HepG2 (cell line): ENCODE results near the gene LAMTOR2. TPM values are rescaled to one million over a fixed set of nuclear protein-coding genes. Genes with fewer than 3 reads are reported as not detected.

Experiments used
- ARNT ChIP-seq: fragments of 450-650 bp; IDR thresholded peaks from 2 replicates; pipeline ENCODE4 v1.6.1; 2017
- ATRX ChIP-seq: sonication (generic); formaldehyde crosslinking; IDR thresholded peaks from 2 replicates; pipeline ENCODE4 v1.4.0; 2020; ENCODE audit warnings: missing genetic modification reagents, borderline replicate concordance
- CEBPG ChIP-seq: IDR thresholded peaks from 2 replicates; pipeline ENCODE4 v1.6.1; 2016
- FOXK2 ChIP-seq: fragments of 450-650 bp; IDR thresholded peaks from 2 replicates; pipeline ENCODE4 v1.6.1; 2016
- KMT2B ChIP-seq: IDR thresholded peaks from 2 replicates; pipeline ENCODE4 v1.6.1; 2016; ENCODE audit warnings: missing genetic modification reagents, missing compliant biosample characterization
- NBN ChIP-seq: fragments of 450-650 bp; conservative IDR thresholded peaks from 2 replicates; pipeline ENCODE4 v1.6.1; 2017
- NR2F6 ChIP-seq, 2 experiments: IDR thresholded peaks; 2 replicates each; pipeline ENCODE4 v1.6.1; 2016; ENCODE audit warnings: antibody characterized with exemption in 1 of 2, mild to moderate bottlenecking in 1 of 2
- POLR2A ChIP-seq, 2 experiments: IDR thresholded peaks; 2 replicates each; pipeline ENCODE4 v1.6.1; 2011; ENCODE audit warnings: low read depth in 2 of 2, low read length in 2 of 2, mild to moderate bottlenecking in 1 of 2, moderate library complexity in 1 of 2; ENCODE audit not compliant: insufficient read depth in 1 of 2
- RBM22 ChIP-seq: fragments of 200-400 bp; formaldehyde crosslinking; optimal IDR thresholded peaks from 2 replicates; pipeline ENCODE3; 2017; ENCODE audit warnings: mild to moderate bottlenecking, low read length, moderate library complexity
- SOX5 ChIP-seq: IDR thresholded peaks from 2 replicates; pipeline ENCODE4 v1.6.1; 2016; ENCODE audit warnings: borderline replicate concordance
- THAP11 ChIP-seq: IDR thresholded peaks from 2 replicates; pipeline ENCODE4 v1.6.1; 2016; ENCODE audit warnings: missing biosample characterization, missing genetic modification reagents
- TOE1 ChIP-seq: sonication (generic); formaldehyde crosslinking; IDR thresholded peaks from 2 replicates; pipeline ENCODE4 v1.4.0; 2020; ENCODE audit warnings: mild to moderate bottlenecking, missing genetic modification reagents
- XRCC5 ChIP-seq: fragments of 200-400 bp; formaldehyde crosslinking; optimal IDR thresholded peaks from 2 replicates; pipeline ENCODE3; 2017; ENCODE audit warnings: mild to moderate bottlenecking, low read length
- ZBTB42 ChIP-seq: sonication (generic); formaldehyde crosslinking; IDR thresholded peaks from 2 replicates; pipeline ENCODE4 v1.5.0; 2020; ENCODE audit warnings: mild to moderate bottlenecking, missing genetic modification reagents
- ZFP36L1 ChIP-seq: sonication (generic); formaldehyde crosslinking; IDR thresholded peaks from 2 replicates; pipeline ENCODE4 v1.8.0; 2022; ENCODE audit warnings: mild to moderate bottlenecking, missing genetic modification reagents, moderate library complexity
- ZNF138 ChIP-seq: sonication (generic); formaldehyde crosslinking; IDR thresholded peaks from 2 replicates; pipeline ENCODE4 v1.5.0; 2020; ENCODE audit warnings: mild to moderate bottlenecking, low read depth, missing genetic modification reagents
- ZNF292 ChIP-seq: sonication (generic); formaldehyde crosslinking; IDR thresholded peaks from 2 replicates; pipeline ENCODE4 v1.8.1; 2022; ENCODE audit warnings: mild to moderate bottlenecking, low read depth, missing genetic modification reagents, borderline replicate concordance
- ZNF337 ChIP-seq: sonication (generic); formaldehyde crosslinking; IDR thresholded peaks from 2 replicates; pipeline ENCODE4 v1.5.1; 2020; ENCODE audit warnings: missing genetic modification reagents, low read depth, mild to moderate bottlenecking, borderline replicate concordance
- ZNF547 ChIP-seq: sonication (generic); formaldehyde crosslinking; IDR thresholded peaks from 2 replicates; pipeline ENCODE4 v1.5.1; 2020; ENCODE audit warnings: mild to moderate bottlenecking, missing genetic modification reagents
- ZNF775 ChIP-seq: sonication (generic); formaldehyde crosslinking; IDR thresholded peaks from 2 replicates; pipeline ENCODE4 v1.4.0; 2020; ENCODE audit warnings: missing genetic modification reagents, mild to moderate bottlenecking, moderate library complexity, borderline replicate concordance
- ZNF780A ChIP-seq: sonication (generic); formaldehyde crosslinking; IDR thresholded peaks from 2 replicates; pipeline ENCODE4 v1.8.0; 2022; ENCODE audit warnings: mild to moderate bottlenecking, missing genetic modification reagents, moderate library complexity
- polyA plus RNA-seq, 8 experiments: library from polyadenylated mRNA; depleted of rRNA in 3 of 8; stranded (reverse) in 7 of 8; unstranded in 1 of 8; fragments of >200 nt; fragmentation: Illumina TruSeq in 4 of 8; extraction: Trizol in 4 of 8; gene quantifications; 2 replicates each; pipeline versions ENCODE4 v1.2.1 to v1.2.3, GENCODE V29; 2011 to 2016; ENCODE audit warnings: low read depth in 4 of 8, missing spikeins in 1 of 8, mixed read lengths in 1 of 8; ENCODE audit not compliant: insufficient read depth in 1 of 8
- total RNA-seq, 5 experiments: library from RNA; depleted of rRNA; stranded (reverse); fragments of >200 nt; fragmentation: Illumina TruSeq; extraction: Trizol; gene quantifications; 2 replicates each; pipeline ENCODE4 v1.2.3, GENCODE V29; 2016; ENCODE audit warnings: low read depth in 1 of 5
- TF ChIP-seq, protein P1 (sequence below): sonication (generic); formaldehyde crosslinking; IDR thresholded peaks from 2 replicates; pipeline ENCODE4 v1.4.0; 2020; ENCODE audit warnings: missing genetic modification reagents
- TF ChIP-seq, protein P2 (sequence below): IDR thresholded peaks from 2 replicates; pipeline ENCODE4 v1.6.1; 2012; ENCODE audit warnings: inconsistent platforms
- TF ChIP-seq, protein P3 (sequence below): IDR thresholded peaks from 2 replicates; pipeline ENCODE4 v1.6.1; 2016
- TF ChIP-seq, protein P4 (sequence below): sonication (generic); formaldehyde crosslinking; IDR thresholded peaks from 2 replicates; pipeline ENCODE4 v1.8.1; 2023; ENCODE audit warnings: mild to moderate bottlenecking, missing genetic modification reagents
- TF ChIP-seq, protein P5 (sequence below): sonication (generic); formaldehyde crosslinking; IDR thresholded peaks from 2 replicates; pipeline ENCODE4 v1.8.0; 2022; ENCODE audit warnings: missing genetic modification reagents, mild to moderate bottlenecking, moderate library complexity, borderline replicate concordance

The LAMTOR2 gene
- total and polyA plus RNA-seq, 2 of the 13 experiments (the other 11 are each of a cell fraction or from before 2014, with no cell fraction given) = 36.5 to 66.4 TPM

DNA sequence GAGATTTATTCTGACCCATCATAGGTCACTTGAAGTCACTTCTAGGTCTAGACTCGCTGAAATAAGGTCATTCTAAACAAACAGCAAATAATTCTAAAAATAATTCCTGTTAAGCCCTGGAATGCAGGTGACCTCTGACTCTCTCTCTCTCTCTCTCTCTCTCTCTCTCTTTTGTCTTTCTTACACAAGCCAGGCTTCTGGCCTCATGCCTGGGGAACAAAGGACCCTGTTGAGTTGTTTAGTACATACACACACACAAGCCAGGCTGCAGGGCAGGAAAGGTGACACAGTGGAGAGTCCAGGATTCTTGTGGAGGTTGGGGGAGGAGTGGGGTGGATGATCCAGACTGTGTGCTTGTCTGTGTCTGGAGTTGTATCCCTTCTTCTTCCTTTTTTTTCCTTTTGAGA is 31.7 kb downstream of the LAMTOR2 start (continued):
- TF ChIP-seq, protein P1, sequence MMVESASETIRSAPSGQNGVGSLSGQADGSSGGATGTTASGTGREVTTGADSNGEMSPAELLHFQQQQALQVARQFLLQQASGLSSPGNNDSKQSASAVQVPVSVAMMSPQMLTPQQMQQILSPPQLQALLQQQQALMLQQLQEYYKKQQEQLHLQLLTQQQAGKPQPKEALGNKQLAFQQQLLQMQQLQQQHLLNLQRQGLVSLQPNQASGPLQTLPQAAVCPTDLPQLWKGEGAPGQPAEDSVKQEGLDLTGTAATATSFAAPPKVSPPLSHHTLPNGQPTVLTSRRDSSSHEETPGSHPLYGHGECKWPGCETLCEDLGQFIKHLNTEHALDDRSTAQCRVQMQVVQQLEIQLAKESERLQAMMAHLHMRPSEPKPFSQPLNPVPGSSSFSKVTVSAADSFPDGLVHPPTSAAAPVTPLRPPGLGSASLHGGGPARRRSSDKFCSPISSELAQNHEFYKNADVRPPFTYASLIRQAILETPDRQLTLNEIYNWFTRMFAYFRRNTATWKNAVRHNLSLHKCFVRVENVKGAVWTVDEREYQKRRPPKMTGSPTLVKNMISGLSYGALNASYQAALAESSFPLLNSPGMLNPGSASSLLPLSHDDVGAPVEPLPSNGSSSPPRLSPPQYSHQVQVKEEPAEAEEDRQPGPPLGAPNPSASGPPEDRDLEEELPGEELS (CRISPR knock-in tag) = peak; percentile 97
- TF ChIP-seq, protein P2, sequence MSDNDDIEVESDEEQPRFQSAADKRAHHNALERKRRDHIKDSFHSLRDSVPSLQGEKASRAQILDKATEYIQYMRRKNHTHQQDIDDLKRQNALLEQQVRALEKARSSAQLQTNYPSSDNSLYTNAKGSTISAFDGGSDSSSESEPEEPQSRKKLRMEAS = peak; percentile 74
- peak; percentile 100 for TF ChIP-seq NR2F6 (IDR thresholded peaks at IDR 0.05)
- TF ChIP-seq NR2F6 (CRISPR knock-in tag; IDR thresholded peaks at IDR 0.05) = peak; percentile 100
- peak; percentile 75; the same call in 1 of the 2 replicates for TF ChIP-seq ZFP36L1 (CRISPR knock-in tag)
- peak; percentile 80; the same call in 1 of the 2 replicates for TF ChIP-seq TOE1 (CRISPR knock-in tag)
- TF ChIP-seq FOXK2 = peak; percentile 94
- no peak for TF ChIP-seq ZNF138 (CRISPR knock-in tag)
- TF ChIP-seq SOX5 = peak; percentile 100
- peak; percentile 33 for TF ChIP-seq RBM22
- no peak for TF ChIP-seq ZBTB42 (CRISPR knock-in tag)
- TF ChIP-seq, protein P3, sequence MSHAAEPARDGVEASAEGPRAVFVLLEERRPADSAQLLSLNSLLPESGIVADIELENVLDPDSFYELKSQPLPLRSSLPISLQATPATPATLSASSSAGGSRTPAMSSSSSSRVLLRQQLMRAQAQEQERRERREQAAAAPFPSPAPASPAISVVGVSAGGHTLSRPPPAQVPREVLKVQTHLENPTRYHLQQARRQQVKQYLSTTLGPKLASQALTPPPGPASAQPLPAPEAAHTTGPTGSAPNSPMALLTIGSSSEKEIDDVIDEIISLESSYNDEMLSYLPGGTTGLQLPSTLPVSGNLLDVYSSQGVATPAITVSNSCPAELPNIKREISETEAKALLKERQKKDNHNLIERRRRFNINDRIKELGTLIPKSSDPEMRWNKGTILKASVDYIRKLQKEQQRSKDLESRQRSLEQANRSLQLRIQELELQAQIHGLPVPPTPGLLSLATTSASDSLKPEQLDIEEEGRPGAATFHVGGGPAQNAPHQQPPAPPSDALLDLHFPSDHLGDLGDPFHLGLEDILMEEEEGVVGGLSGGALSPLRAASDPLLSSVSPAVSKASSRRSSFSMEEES (CRISPR knock-in tag) = peak; percentile 61
- TF ChIP-seq KMT2B (CRISPR knock-in tag) = 0 out of 2 replicates have a peak, but pooled peaks have one; percentile 36
- TF ChIP-seq, protein P4, sequence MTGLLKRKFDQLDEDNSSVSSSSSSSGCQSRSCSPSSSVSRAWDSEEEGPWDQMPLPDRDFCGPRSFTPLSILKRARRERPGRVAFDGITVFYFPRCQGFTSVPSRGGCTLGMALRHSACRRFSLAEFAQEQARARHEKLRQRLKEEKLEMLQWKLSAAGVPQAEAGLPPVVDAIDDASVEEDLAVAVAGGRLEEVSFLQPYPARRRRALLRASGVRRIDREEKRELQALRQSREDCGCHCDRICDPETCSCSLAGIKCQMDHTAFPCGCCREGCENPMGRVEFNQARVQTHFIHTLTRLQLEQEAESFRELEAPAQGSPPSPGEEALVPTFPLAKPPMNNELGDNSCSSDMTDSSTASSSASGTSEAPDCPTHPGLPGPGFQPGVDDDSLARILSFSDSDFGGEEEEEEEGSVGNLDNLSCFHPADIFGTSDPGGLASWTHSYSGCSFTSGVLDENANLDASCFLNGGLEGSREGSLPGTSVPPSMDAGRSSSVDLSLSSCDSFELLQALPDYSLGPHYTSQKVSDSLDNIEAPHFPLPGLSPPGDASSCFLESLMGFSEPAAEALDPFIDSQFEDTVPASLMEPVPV (CRISPR knock-in tag) = no peak
- no peak for TF ChIP-seq ZNF780A
- TF ChIP-seq, protein P5, sequence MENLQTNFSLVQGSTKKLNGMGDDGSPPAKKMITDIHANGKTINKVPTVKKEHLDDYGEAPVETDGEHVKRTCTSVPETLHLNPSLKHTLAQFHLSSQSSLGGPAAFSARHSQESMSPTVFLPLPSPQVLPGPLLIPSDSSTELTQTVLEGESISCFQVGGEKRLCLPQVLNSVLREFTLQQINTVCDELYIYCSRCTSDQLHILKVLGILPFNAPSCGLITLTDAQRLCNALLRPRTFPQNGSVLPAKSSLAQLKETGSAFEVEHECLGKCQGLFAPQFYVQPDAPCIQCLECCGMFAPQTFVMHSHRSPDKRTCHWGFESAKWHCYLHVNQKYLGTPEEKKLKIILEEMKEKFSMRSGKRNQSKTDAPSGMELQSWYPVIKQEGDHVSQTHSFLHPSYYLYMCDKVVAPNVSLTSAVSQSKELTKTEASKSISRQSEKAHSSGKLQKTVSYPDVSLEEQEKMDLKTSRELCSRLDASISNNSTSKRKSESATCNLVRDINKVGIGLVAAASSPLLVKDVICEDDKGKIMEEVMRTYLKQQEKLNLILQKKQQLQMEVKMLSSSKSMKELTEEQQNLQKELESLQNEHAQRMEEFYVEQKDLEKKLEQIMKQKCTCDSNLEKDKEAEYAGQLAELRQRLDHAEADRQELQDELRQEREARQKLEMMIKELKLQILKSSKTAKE = peak; percentile 99
- TF ChIP-seq THAP11 (CRISPR knock-in tag) = peak; percentile 90
- TF ChIP-seq ATRX (CRISPR knock-in tag) = no peak
- TF ChIP-seq NBN = no peak
- no peak for TF ChIP-seq ARNT
- TF ChIP-seq ZNF292 (CRISPR knock-in tag) = peak; percentile 51; the same call in 1 of the 2 replicates
- TF ChIP-seq XRCC5 = peak; percentile 66
- peak; percentile 79 for TF ChIP-seq CEBPG (CRISPR knock-in tag)
- TF ChIP-seq ZNF337 = peak; percentile 53; the same call in 1 of the 2 replicates
- no peak for TF ChIP-seq ZNF547 (CRISPR knock-in tag)
- no peak for TF ChIP-seq ZNF775 (CRISPR knock-in tag)
- peak in 1 of 2 experiments; percentile 52; a peak in 2 of 4 replicates for TF ChIP-seq POLR2A (IDR thresholded peaks at IDR 0.05; ENCODE audit: insufficient read depth in 1 of 2, low read depth in 2 of 2, low read length in 2 of 2)
